ENCODE data around the gene LMF1. TPM values are rescaled to one million over a fixed set of nuclear protein-coding genes. Genes with fewer than 3 reads are reported as not detected.
"Not testable (repeated sequence)": the region's sequence is repeated elsewhere in the genome, so short reads cannot be mapped to it uniquely, and the experiment has no call there.

The LMF1 gene
- total RNA-seq, 4 donors from 2014 or later = 21.8 to 47.9 (median 36.0) TPM

DNA sequence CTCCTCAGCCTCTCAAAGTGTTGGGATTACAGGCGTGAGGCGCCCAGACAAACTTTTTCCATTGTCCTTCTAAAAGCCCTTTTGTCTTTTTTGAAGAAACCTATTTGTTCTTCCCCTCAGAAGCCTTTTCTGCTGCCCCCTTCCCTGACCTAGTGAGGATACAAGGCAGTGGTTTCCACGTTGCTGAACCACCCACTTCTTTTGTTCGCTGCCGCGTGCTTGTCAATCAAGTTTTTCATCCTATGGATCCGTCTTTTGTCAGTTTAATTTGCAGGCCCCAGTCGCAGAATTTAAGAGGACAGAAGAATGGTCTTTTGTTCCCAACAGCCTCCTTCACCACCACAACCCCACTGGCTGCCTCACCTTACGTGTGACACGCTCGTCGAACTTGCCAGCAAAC is 150.0 kb downstream of the LMF1 start:
- intact Hi-C loops (cut with DNase I; ENCODE audit: low total_unique reads) = no loop called here

GRCh38 chr16:820044-820408 is 150.8 kb downstream of the LMF1 start:
- H3K36me3 ChIP-seq; H3K27ac ChIP-seq; H3K4me1 ChIP-seq; intact Hi-C loops (cut with DNase I; ENCODE audit: low total_unique reads); H3K4me3 ChIP-seq; DNase-seq; H3K9me3 ChIP-seq: not testable (repeated sequence)
- H3K27me3 ChIP-seq = peaks cover 0 to 18% of the 10 kb centered on the region in 2 donors

More for the DNA sequence above, 150.0 kb downstream of the LMF1 start:
- TF ChIP-seq, protein P1, sequence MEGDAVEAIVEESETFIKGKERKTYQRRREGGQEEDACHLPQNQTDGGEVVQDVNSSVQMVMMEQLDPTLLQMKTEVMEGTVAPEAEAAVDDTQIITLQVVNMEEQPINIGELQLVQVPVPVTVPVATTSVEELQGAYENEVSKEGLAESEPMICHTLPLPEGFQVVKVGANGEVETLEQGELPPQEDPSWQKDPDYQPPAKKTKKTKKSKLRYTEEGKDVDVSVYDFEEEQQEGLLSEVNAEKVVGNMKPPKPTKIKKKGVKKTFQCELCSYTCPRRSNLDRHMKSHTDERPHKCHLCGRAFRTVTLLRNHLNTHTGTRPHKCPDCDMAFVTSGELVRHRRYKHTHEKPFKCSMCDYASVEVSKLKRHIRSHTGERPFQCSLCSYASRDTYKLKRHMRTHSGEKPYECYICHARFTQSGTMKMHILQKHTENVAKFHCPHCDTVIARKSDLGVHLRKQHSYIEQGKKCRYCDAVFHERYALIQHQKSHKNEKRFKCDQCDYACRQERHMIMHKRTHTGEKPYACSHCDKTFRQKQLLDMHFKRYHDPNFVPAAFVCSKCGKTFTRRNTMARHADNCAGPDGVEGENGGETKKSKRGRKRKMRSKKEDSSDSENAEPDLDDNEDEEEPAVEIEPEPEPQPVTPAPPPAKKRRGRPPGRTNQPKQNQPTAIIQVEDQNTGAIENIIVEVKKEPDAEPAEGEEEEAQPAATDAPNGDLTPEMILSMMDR (IDR thresholded peaks at IDR 0.05) = no peak
- TF ChIP-seq POLR2A (IDR thresholded peaks at IDR 0.05) = no peak
- DNase-seq = no peak
- peaks cover 0 to 18% of the 10 kb centered on the region in 2 donors for H3K27me3 ChIP-seq
- no peak overlapping the region for H3K4me3 ChIP-seq
- no peaks in the 10 kb centered on the region for H3K9me3 ChIP-seq
- H3K36me3 ChIP-seq = no peaks in the 10 kb centered on the region
- H3K27ac ChIP-seq = no peak overlapping the region
- peaks cover 0 to 11% of the 10 kb centered on the region in 2 donors for H3K4me1 ChIP-seq

- no peaks in the 10 kb centered on the region for H3K36me3 ChIP-seq
- intact Hi-C loops (cut with DNase I; ENCODE audit: low total_unique reads) = no loop called here
- peaks cover 0 to 24% of the 10 kb centered on the region in 2 donors for H3K27me3 ChIP-seq
- no peak for DNase-seq
- TF ChIP-seq, protein P1 (IDR thresholded peaks at IDR 0.05) = no peak
- TF ChIP-seq POLR2A (IDR thresholded peaks at IDR 0.05) = no peak
- H3K4me3 ChIP-seq = no peak overlapping the region
- peaks cover 0 to under 1% of the 10 kb centered on the region in 2 donors for H3K4me1 ChIP-seq
- no peak overlapping the region for H3K27ac ChIP-seq
- H3K9me3 ChIP-seq = no peaks in the 10 kb centered on the region
Observed at GRCh38 chr16:819336-820043, 151.3 kb downstream of the LMF1 start.

- no peak for TF ChIP-seq POLR2A (IDR thresholded peaks at IDR 0.05)
- TF ChIP-seq, protein P1 (IDR thresholded peaks at IDR 0.05) = no peak
- no peaks in the 10 kb centered on the region for H3K36me3 ChIP-seq
- intact Hi-C loops (cut with DNase I; ENCODE audit: low total_unique reads) = no loop called here
- H3K27ac ChIP-seq = no peak overlapping the region
- no peak for DNase-seq
- peaks cover 0 to 1% of the 10 kb centered on the region in 2 donors for H3K4me1 ChIP-seq
- no peaks in the 10 kb centered on the region for H3K9me3 ChIP-seq
- peaks cover 0 to 30% of the 10 kb centered on the region in 2 donors for H3K27me3 ChIP-seq
- H3K4me3 ChIP-seq = no peak overlapping the region
Observed at GRCh38 chr16:818592-818991, 152.2 kb downstream of the LMF1 start.

DNA sequence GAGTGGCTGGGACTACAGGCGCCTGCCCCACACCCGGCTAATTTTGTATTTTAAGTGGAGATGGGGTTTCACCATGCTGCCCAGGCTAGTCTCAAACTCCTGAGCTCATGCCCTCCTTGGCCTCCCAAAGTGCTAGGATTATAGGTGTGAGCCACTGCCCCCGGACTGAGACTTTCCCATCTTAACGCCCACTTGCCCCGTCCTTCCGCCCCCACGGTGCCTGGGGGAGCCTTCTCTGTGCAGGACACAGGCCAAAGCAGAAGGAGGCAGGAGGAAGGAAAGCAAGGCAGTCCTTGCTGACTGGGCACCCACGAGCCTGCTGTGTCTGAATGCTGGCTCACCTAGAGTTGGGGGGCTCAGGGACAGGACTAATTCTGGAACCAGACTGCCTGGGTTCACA is 152.7 kb downstream of the LMF1 start:
- Histone ChIP-seq H3K27ac (no peak overlapping the region), H3K4me3 (no peak overlapping the region), H3K36me3 (no peaks in the 10 kb centered on the region), H3K9me3 (no peaks in the 10 kb centered on the region), H3K27me3 (peaks cover 0 to 34% of the 10 kb centered on the region in 2 donors), H3K4me1 (peaks cover 0 to 4% of the 10 kb centered on the region in 2 donors)
- TF ChIP-seq, protein P1 (IDR thresholded peaks at IDR 0.05) = no peak
- no peak for TF ChIP-seq POLR2A (IDR thresholded peaks at IDR 0.05)
- intact Hi-C loops (cut with DNase I; ENCODE audit: low total_unique reads) = no loop called here
- DNase-seq = no peak
